Measurements from ENCODE around the gene DNAAF5.
"Not testable (repeated sequence)": the region's sequence is repeated elsewhere in the genome, so short reads cannot be mapped to it uniquely, and the experiment has no call there.

Gene DNAAF5

GRCh38 chr7:748446-748845 lies 21.9 kb downstream of the DNAAF5 start:
- no peak for FAIRE-seq

GRCh38 chr7:749140-749551 lies 22.6 kb downstream of the DNAAF5 start:
- no peak for FAIRE-seq

- FAIRE-seq = no peak
These were observed 23.8 kb downstream of the DNAAF5 start for GRCh38 chr7:750111-750905.

GRCh38 chr7:751826-752225 lies 25.3 kb downstream of the DNAAF5 start:
- FAIRE-seq = no peak

- FAIRE-seq = not testable (repeated sequence)
These were observed 25.8 kb downstream of the DNAAF5 start for GRCh38 chr7:752256-752655.

- FAIRE-seq = no peak
These were observed 26.7 kb downstream of the DNAAF5 start for GRCh38 chr7:753190-753589.

GRCh38 chr7:754531-755412 lies 28.3 kb downstream of the DNAAF5 start:
- no peak for FAIRE-seq

- no peak for FAIRE-seq
These were observed 28.9 kb downstream of the DNAAF5 start for GRCh38 chr7:755413-755805.

- no peak for FAIRE-seq
These were observed 29.9 kb downstream of the DNAAF5 start for GRCh38 chr7:756231-756927.

- no peak for FAIRE-seq
These were observed 30.5 kb downstream of the DNAAF5 start for GRCh38 chr7:756928-757560.

- no peak for FAIRE-seq
These were observed 31.3 kb downstream of the DNAAF5 start for GRCh38 chr7:757741-758163.

- FAIRE-seq = no peak
These were observed 33.1 kb downstream of the DNAAF5 start for GRCh38 chr7:759569-759968.

- FAIRE-seq = no peak
These were observed 33.5 kb downstream of the DNAAF5 start for GRCh38 chr7:760006-760405.

- FAIRE-seq = no peak
These were observed 34.6 kb downstream of the DNAAF5 start for GRCh38 chr7:761101-761500.

GRCh38 chr7:761631-762030 lies 35.1 kb downstream of the DNAAF5 start:
- FAIRE-seq = no peak

- FAIRE-seq = no peak
These were observed 36.4 kb downstream of the DNAAF5 start for GRCh38 chr7:762885-763284.

- FAIRE-seq = no peak
These were observed 37.3 kb downstream of the DNAAF5 start for GRCh38 chr7:763762-764161.

GRCh38 chr7:765383-765782 lies 38.9 kb downstream of the DNAAF5 start:
- no peak for FAIRE-seq

GRCh38 chr7:767580-767940 lies 41.1 kb downstream of the DNAAF5 start:
- no peak for FAIRE-seq

- FAIRE-seq = no peak
These were observed 41.6 kb downstream of the DNAAF5 start for GRCh38 chr7:767941-768731.

GRCh38 chr7:768881-769504 lies 42.5 kb downstream of the DNAAF5 start:
- FAIRE-seq = no peak

GRCh38 chr7:770336-770735 lies 43.8 kb downstream of the DNAAF5 start:
- FAIRE-seq = no peak
